Measurements from ENCODE around the gene OPHN1. TPM values are rescaled to one million over a fixed set of nuclear protein-coding genes. Genes with fewer than 3 reads are reported as not detected.
A peak's percentile ranks its signal among the peaks of the same experiment; 100 is the strongest.

The OPHN1 gene
- total RNA-seq, 4 donors from 2014 or later: 2.3 to 10.8 (median 4.6) TPM

DNA sequence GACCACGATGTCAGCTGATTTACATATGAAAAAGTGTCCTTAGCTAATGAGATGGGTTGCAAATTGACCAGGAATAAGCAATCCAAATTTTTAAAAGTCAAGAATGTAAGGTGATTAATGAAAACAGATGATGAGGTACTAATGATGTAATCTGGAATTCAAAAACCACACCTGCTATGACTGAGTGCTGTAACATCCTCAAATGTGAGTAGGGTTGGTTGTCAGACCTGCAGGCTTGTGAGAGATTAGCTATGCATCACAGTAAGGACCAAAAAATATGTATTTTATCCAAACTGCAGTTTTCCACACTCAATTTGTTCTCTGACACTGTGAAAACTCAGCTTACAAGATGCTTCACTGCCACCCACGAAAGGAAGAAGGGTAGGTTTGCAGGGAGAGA lies 242.5 kb downstream of the OPHN1 start:
- Histone ChIP-seq H3K4me1 (no peaks in the 10 kb centered on the region), H3K9me3 (no peaks in the 10 kb centered on the region), H3K36me3 (no peaks in the 10 kb centered on the region), H3K4me3 (no peak overlapping the region), H3K27me3 (no peaks in the 10 kb centered on the region), H3K27ac (no peak overlapping the region)
- no peak for ATAC-seq
- TF ChIP-seq, protein P1, sequence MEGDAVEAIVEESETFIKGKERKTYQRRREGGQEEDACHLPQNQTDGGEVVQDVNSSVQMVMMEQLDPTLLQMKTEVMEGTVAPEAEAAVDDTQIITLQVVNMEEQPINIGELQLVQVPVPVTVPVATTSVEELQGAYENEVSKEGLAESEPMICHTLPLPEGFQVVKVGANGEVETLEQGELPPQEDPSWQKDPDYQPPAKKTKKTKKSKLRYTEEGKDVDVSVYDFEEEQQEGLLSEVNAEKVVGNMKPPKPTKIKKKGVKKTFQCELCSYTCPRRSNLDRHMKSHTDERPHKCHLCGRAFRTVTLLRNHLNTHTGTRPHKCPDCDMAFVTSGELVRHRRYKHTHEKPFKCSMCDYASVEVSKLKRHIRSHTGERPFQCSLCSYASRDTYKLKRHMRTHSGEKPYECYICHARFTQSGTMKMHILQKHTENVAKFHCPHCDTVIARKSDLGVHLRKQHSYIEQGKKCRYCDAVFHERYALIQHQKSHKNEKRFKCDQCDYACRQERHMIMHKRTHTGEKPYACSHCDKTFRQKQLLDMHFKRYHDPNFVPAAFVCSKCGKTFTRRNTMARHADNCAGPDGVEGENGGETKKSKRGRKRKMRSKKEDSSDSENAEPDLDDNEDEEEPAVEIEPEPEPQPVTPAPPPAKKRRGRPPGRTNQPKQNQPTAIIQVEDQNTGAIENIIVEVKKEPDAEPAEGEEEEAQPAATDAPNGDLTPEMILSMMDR (IDR thresholded peaks at IDR 0.05 in 4 of 5, conservative IDR thresholded peaks at IDR 0.05 in 1 of 5): no peak
- no peak for TF ChIP-seq POLR2A (IDR thresholded peaks at IDR 0.05)
- in situ Hi-C loops (cut with MboI; ENCODE audit: low sequenced_read_pairs in 4 of 4) (loop anchor here in 3 of 4 donors (10.0 to 25.0 kb wide), 2 partner anchors 274 to 522 kb away; no protein-coding TSS in a partner anchor), intact Hi-C loops (cut with DNase I; ENCODE audit: low total_unique reads) (no loop called here)
- no peak for DNase-seq

DNA sequence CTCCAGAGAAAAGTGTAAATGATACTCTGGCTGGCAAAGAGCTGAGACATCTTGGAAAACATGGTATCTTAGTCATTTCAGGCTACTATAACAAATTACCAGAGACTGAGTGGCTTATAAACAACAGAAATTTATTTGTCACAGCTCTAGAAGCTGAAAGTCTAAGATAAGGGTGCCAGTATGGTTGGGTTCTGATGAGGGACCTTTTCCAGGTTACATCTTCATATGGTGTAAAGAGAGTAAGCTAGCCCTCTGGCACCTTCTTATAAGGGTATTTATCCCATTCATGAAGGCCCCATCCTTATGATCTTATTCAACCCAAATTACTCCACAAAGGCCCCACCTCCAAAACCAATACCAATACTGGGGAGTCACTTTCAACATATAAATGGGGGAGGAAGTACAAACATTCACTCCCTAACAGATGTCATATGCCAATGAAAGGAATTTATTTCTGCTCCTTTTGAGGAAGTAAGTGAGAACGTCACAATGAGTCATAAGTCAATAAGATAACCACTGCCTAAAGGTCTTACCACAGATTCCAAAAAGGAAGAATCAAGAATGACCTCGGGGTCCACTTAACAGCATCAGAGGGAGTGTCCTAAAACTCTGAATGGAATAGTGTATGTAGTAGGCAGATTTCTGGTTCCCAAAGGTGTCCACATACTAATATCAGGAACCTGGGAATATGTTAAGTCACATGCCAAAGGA lies 246.6 kb downstream of the OPHN1 start:
- intact Hi-C loops (cut with DNase I; ENCODE audit: low total_unique reads): no loop called here
- in situ Hi-C loops (cut with MboI; ENCODE audit: low sequenced_read_pairs in 4 of 4): loop anchor here in 1 of 4 donors (25.0 kb wide), 1 partner anchor 526 kb away; no protein-coding TSS in a partner anchor

DNA sequence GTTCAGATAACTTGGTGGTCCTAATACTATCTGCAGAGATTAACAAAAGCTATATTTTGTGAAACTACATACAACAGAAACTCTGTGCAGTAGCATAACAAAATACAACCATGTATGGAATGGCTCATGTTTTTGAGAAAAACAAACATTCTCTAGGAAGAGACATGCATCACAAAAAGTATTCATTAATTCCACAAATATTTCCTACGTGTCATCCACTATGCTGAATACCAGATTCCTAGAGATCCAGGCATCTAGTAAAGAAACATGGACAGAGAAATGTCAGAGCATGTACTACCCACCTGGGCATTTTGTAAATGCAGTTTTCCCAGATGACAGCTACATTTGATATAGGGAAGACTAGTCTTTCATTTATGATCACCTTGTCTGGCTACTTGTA lies 248.1 kb downstream of the OPHN1 start:
- intact Hi-C loops (cut with DNase I; ENCODE audit: low total_unique reads) (no loop called here), in situ Hi-C loops (cut with MboI; ENCODE audit: low sequenced_read_pairs in 4 of 4) (loop anchor here in 1 of 4 donors (25.0 kb wide), 1 partner anchor 527 kb away; no protein-coding TSS in a partner anchor)
- DNase-seq: no peak
- Histone ChIP-seq H3K36me3 (no peaks in the 10 kb centered on the region), H3K9me3 (no peaks in the 10 kb centered on the region), H3K4me3 (no peak overlapping the region), H3K27me3 (no peaks in the 10 kb centered on the region), H3K27ac (no peak overlapping the region), H3K4me1 (peaks cover 0 to 9% of the 10 kb centered on the region in 2 donors)
- TF ChIP-seq, protein P1 (IDR thresholded peaks at IDR 0.05 in 4 of 5, conservative IDR thresholded peaks at IDR 0.05 in 1 of 5): no peak
- no peak for TF ChIP-seq POLR2A (IDR thresholded peaks at IDR 0.05)
- ATAC-seq: no peak

More for the DNA sequence above, 246.6 kb downstream of the OPHN1 start:
- H3K9me3 ChIP-seq: no peaks in the 10 kb centered on the region
- no peak overlapping the region for H3K27ac ChIP-seq
- peaks cover 0 to 1% of the 10 kb centered on the region in 2 donors for H3K4me1 ChIP-seq
- no peak for DNase-seq
- TF ChIP-seq POLR2A (IDR thresholded peaks at IDR 0.05): no peak
- TF ChIP-seq, protein P1 (IDR thresholded peaks at IDR 0.05 in 4 of 5, conservative IDR thresholded peaks at IDR 0.05 in 1 of 5): no peak
- H3K4me3 ChIP-seq: no peak overlapping the region
- no peaks in the 10 kb centered on the region for H3K36me3 ChIP-seq
- no peak for ATAC-seq
- H3K27me3 ChIP-seq: no peaks in the 10 kb centered on the region

DNA sequence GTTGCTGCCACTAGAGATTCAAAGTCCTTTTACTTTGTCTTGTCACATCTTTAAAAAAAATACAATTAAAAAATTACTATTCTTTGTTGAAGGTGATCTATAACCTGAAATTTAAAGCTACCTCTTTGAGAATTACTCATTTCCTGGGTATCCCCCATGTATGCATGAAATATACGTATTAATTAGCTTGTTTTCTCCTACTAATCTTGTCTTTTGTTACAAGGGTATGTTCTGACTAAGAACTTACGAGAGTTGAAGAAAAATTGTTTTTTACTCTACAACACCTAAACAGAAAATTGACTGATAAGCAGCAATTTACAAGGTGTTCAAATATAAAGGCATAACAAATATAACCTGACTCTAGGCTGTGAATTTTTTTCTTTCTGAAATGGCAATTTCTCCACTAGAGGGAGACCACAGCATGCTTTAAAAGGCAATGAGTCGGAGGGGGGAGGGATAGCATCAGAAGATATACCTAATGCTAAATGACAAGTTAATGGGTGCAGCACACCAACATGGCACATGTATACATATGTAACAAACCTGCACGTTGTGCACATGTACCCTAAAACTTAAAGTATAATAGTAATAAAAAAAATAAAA lies 249.6 kb downstream of the OPHN1 start:
- intact Hi-C loops (cut with DNase I; ENCODE audit: low total_unique reads) (no loop called here), in situ Hi-C loops (cut with MboI; ENCODE audit: low sequenced_read_pairs in 4 of 4) (loop anchor here in 1 of 4 donors (25.0 kb wide), 1 partner anchor 529 kb away; no protein-coding TSS in a partner anchor)
- Histone ChIP-seq H3K27ac (no peak overlapping the region), H3K4me1 (peaks cover 0 to 9% of the 10 kb centered on the region in 2 donors), H3K36me3 (no peaks in the 10 kb centered on the region), H3K9me3 (no peaks in the 10 kb centered on the region), H3K4me3 (no peak overlapping the region), H3K27me3 (no peaks in the 10 kb centered on the region)
- DNase-seq: no peak
- no peak for ATAC-seq
- no peak for TF ChIP-seq POLR2A (IDR thresholded peaks at IDR 0.05)
- TF ChIP-seq, protein P1 (IDR thresholded peaks at IDR 0.05 in 4 of 5, conservative IDR thresholded peaks at IDR 0.05 in 1 of 5): peak in 2 of 5 experiments; percentile 17 to 27
